Measurements from ENCODE around the gene ITPA.

DNA sequence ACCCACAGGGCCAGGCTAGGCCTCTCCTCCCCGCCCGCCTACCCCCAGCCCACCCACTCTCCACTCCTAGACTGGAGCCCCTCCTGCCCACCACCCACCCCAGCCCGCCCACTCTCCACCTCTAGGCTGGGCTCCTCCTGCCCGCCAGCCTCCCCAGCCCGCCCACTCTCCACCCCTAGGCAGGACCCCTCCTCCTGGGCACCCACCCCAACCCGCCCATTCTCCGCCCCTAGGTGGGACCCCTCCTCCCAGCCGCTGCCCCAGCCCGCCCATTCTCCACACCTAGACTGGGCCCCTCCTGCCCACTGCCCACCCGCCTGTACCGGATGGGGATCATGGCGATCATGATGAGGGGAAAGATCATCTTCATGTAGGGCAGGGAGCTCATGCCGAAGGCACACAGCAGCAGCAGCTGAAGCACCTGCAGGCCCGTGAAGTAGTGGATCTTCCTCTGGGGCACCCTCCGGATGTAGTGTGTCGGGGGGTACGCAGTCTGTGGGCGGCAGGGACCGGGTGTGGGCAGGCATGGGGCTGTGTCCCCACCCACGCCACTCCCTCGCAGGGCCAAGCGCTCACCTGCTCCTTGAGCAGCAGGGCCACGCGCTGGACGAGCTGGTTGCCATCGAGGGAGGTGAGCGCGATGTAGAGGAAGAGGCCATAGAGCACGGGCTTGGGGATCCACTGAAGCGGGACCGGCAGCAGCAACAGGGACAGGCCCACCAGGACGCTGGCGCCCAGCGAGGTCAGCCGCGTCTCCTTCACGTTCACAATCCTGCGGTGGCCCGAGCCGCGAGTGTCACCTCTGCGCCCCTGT is 18.8 kb downstream of the ITPA start:
- TF ChIP-seq, protein P1, sequence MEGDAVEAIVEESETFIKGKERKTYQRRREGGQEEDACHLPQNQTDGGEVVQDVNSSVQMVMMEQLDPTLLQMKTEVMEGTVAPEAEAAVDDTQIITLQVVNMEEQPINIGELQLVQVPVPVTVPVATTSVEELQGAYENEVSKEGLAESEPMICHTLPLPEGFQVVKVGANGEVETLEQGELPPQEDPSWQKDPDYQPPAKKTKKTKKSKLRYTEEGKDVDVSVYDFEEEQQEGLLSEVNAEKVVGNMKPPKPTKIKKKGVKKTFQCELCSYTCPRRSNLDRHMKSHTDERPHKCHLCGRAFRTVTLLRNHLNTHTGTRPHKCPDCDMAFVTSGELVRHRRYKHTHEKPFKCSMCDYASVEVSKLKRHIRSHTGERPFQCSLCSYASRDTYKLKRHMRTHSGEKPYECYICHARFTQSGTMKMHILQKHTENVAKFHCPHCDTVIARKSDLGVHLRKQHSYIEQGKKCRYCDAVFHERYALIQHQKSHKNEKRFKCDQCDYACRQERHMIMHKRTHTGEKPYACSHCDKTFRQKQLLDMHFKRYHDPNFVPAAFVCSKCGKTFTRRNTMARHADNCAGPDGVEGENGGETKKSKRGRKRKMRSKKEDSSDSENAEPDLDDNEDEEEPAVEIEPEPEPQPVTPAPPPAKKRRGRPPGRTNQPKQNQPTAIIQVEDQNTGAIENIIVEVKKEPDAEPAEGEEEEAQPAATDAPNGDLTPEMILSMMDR (conservative IDR thresholded peaks at IDR 0.05; ENCODE audit: low read depth, low read length): no peak
- TF ChIP-seq FOS (IDR thresholded peaks at IDR 0.05; ENCODE audit: low read depth, low read length): no peak

All from IMR-90 (cell line).